Stimulated activated CD4-positive, alpha-beta T cell treated with anti-CD3 and anti-CD28 coated beads, Interleukin-15, amount 100 ng/mL, for 24 hours (primary cell): Measurements from ENCODE around the gene OR2V1.
"Not testable (repeated sequence)": the region's sequence is repeated elsewhere in the genome, so short reads cannot be mapped to it uniquely, and the experiment has no call there.

Experiments
- DNase-seq: peaks from one replicate; pipeline ENCODE4 v3.0.0-alpha.2; 2020

The OR2V1 gene

DNA sequence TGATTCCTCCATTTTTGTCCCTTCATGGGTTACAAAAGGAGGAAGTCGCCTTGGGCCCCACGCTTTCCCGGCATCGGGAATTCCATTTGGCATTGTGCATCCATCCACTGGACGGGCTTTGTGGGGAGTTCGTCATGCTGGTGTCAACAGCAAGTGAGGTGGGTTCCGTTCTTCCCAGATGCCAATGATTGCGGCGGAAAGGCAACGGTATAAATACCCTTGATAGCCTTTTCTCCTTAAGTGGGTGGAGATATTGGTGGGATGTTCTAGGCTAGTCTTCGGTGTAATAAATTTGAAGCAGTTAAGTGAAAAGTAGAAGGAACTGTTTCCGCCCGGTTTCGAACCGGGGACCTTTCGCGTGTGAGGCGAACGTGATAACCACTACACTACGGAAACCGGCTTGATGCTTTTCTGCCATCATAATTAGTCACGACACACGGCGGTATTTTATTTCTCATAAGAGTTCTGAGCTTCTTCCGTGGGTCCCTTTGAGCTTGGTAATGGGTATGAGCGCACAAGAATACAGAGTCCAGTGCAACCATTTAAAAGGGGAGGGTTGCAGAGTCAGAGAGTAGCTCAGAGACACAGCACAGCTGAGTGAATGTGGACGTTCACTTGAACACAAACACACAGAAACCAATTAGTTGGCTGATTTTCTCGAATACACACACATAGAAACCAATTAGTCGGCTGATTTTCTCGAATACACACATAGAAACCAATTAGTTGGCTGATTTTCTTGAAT lies 28.9 kb downstream of the OR2V1 start:
- not testable (repeated sequence) for DNase-seq

DNA sequence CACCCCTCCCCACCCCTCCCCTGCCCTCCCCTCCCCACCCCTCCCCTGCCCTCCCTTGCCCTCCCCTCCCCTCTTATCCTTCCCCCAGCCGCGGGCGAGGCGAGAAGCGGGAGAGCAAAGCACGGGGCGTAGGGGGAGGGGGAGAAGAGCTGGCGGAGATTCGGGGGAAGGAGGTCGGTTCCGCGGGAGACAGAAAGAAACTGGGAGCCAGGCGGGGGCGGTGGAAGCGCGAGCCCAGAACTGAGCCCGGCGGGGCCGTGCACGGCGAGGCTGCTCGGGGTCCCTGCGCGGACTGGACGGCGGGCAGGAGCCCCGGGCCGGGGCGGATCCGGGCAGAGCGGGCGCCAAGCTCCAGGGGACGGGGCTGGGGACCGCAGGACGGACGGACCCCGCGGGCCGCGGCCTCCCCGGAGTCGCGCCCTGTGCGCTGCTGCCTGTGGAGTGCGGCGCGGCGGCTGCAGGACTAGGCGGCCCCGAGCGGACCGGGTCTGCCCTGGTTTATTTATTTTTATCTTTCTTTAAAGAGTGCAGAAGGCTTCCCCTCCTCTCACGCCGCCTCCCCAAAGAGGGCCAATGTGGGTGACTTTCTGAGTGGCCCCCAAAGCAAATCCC lies 29.8 kb downstream of the OR2V1 start:
- DNase-seq: not testable (repeated sequence)

DNA sequence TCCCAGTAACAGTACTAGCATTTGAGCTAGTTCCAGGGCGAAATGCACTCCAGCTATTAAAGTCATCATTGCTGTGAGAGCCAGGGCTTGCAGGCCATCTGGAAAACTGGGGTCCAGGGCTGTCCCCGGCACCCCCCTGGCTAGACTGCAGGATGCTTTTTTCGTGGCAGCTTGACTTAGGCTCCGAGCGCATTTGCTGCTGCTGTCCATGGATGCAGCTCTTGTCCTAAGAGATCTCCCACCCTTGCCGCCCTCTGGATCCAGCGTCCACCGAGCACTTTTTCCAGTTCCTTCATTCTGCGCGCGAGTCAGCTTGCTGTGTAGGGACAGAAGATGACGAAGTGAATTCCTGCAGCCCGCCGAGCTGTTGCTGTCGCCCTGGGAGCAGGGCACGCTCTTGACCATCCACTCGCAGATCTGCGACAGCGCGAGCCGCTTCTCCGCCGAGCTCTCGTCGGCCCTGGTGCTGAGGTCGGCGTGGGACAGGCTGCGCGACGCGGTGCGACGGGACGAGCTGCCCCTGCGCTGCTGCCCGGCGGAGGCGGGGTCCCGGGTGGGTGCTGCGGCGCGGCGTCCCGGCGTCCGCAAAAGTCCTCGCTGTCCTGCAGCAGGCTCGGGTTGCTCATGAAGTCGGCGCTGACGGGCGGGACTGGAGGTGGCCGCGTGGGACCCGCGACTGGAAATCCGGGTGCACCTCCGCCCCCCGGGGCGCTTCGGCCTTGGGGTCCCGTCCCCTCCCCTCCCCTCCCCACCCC lies 30.7 kb downstream of the OR2V1 start:
- DNase-seq: peak; percentile 20

DNA sequence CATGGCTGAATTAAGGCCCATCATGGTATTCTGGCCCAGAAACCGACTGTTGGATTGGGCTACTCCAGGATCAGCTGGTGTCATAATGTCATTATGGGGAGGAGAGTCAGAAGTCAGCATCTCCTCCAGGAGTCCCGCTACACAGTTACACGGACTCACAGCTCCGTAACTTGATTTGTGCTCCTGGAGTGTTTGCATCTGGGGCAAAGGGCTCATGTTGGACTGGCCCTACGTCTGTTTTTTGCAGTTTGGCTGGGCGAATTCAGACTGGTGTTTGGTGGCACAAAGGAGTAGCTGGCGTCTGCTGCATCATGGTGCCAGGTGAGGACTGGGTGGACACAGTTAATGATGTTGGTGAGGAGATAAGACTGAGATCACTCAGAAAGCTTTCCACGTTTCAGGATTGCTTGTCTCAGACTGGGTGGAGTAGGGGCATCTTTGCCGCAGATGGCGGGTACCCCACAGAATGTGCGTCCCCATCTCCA lies 31.3 kb downstream of the OR2V1 start:
- no peak for DNase-seq

DNA sequence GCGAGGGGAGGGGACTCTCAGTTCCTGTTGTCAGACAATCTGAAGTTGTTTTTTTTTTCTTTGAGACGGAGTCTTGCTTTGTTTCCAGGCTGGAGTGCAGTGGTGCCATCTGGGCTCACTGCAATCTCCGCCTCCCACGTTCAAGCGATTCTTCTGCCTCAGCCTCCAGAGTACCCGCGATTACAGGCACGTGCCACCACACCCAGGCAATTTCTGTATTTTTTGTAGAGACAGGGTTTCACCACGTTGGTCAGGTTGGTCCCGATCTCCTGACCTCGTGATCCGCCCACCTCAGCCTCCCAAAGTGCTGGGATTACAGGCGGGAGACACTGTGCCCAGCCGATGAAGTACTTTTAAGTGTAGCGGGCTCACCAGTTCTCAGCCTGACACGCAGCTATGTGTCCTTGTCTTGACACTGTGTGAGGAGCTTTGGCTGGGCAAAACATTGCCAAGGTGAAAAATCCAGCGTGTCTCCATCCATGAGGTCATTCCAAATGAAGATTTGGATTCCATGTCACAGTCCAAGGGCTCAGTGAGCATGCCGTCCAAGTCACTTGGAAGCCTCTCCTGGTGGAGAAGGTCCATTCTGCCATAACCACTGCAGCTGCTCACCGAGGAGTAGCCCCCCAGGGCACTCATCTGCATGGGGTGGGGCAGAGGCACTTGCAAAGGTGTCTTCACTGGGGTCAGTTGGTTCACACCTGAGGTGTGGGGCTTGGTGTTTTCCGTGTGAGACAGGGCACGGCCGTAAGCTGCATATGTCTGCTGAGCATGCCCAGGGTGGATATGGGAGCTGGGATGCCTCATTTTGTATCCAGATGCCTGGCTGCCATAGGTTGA lies 32.0 kb downstream of the OR2V1 start:
- DNase-seq: no peak

DNA sequence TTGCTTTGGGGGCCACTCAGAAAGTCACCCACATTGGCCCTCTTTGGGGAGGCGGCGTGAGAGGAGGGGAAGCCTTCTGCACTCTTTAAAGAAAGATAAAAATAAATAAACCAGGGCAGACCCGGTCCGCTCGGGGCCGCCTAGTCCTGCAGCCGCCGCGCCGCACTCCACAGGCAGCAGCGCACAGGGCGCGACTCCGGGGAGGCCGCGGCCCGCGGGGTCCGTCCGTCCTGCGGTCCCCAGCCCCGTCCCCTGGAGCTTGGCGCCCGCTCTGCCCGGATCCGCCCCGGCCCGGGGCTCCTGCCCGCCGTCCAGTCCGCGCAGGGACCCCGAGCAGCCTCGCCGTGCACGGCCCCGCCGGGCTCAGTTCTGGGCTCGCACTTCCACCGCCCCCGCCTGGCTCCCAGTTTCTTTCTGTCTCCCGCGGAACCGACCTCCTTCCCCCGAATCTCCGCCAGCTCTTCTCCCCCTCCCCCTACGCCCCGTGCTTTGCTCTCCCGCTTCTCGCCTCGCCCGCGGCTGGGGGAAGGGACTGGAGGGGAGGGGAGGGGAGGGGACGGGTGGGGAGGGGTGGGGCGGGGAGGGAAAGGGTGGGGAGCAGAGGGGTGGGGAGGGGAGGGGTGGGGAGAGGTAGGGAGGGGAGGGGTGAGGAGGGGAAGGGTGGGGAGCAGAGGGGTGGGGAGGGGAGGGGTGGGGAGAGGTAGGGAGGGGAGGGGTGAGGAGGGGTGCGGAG lies 33.0 kb downstream of the OR2V1 start:
- not testable (repeated sequence) for DNase-seq

DNA sequence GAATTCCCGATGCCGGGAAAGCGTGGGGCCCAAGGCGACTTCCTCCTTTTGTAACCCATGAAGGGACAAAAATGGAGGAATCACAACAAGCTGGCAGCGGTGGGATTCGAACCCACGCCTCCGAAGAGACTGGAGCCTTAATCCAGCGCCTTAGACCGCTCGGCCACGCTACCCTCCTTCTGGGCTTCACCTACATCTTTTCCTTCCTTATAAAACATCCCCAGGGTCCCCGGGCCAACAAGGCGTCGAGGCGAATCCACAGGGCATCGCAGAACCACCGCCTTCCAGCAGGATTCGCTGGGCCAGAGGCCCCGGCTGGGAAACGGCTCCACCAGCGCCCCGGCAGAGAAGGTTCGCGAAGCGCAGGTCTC lies 33.6 kb downstream of the OR2V1 start:
- DNase-seq: not testable (repeated sequence)

DNA sequence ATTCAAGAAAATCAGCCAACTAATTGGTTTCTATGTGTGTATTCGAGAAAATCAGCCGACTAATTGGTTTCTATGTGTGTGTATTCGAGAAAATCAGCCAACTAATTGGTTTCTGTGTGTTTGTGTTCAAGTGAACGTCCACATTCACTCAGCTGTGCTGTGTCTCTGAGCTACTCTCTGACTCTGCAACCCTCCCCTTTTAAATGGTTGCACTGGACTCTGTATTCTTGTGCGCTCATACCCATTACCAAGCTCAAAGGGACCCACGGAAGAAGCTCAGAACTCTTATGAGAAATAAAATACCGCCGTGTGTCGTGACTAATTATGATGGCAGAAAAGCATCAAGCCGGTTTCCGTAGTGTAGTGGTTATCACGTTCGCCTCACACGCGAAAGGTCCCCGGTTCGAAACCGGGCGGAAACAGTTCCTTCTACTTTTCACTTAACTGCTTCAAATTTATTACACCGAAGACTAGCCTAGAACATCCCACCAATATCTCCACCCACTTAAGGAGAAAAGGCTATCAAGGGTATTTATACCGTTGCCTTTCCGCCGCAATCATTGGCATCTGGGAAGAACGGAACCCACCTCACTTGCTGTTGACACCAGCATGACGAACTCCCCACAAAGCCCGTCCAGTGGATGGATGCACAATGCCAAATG lies 34.1 kb downstream of the OR2V1 start:
- DNase-seq: not testable (repeated sequence)

DNA sequence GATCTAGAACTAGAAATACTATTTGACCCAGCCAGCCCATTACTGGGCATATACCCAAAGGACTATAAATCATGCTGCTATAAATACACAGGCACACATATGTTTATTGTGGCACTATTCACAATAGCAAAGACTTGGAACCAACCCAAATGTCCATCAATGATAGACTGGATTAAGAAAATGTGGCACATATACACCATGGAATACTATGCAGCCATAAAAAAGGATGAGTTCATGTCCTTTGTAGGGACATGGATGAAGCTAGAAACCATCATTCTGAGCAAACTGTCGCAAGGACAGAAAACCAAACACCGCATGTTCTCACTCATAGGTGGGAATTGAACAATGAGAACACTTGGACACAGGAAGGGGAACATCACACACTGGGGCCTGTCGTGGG lies 35.8 kb downstream of the OR2V1 start:
- DNase-seq: not testable (repeated sequence)

DNA sequence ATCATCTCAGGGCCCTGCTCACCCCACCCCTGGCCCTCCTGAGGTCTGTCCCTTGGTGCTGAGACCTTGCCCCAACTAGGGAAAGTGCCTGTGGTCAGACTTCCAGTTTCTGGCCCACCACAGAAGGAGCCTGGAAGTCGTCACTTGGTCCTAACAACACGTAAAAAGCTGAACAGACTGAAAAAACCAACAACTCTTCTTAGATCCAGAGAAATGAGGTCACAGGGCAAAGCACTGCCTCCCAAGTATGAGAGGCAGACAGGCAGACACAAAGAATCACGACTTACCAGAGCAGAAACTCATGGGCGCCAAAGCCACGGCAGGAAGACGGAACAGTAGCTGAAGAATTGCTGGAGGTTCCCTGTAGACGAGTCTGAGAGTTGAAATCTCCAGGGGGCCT lies 38.5 kb downstream of the OR2V1 start:
- DNase-seq: no peak

DNA sequence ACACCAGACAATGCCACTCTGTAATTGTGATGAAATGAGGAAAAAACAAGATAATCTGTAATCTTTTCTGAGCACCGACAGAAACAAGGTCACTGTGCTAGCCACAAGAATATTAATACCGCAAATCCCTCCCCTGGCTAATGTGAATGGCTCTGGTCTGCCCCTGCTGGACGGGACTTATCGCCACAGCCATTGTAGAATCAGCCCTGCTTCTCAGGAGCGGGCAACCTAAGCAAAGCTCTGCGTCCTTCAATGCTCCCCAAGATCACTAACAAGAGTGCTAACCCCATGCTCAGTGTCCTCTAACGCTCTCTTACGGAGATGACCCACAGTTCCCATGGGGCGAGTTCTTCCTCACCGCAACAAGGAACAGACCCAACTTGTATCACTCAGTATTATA lies 42.7 kb downstream of the OR2V1 start:
- no peak for DNase-seq

DNA sequence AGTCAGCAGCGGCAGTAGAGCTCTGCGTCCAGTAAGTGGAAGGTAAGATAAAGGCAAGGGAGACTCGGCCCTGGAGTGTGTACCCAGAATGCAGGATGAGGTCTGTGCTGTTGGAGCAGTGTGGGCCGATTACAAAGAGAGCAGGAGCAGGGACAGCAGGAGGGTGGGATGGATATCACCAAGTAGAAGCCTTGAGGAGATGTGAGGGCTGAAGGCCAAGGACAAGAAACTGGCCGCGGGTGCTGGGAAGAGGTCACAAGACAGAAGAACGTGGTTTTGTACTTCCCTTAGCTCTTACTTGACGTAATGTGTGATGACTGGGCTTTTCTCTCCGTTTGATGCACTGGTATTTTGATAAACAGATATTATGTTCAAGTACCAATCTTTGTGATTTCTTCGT lies 43.7 kb downstream of the OR2V1 start:
- no peak for DNase-seq

DNA sequence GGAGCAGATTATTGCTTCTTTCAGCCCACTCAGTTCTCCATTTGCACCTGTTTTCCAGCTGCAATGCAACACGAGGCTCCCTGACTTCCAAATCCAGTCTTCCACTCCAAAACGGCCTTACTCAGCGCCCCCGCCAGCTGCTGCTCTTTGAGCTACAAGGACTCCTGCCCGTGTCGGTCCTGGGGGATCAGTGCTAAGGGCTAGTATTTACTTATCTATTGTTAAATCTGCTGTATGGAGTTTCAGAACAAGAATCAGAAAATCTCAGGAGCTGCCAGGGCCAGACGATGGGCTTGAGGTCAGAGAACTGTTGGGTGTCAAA lies 44.1 kb downstream of the OR2V1 start:
- no peak for DNase-seq

DNA sequence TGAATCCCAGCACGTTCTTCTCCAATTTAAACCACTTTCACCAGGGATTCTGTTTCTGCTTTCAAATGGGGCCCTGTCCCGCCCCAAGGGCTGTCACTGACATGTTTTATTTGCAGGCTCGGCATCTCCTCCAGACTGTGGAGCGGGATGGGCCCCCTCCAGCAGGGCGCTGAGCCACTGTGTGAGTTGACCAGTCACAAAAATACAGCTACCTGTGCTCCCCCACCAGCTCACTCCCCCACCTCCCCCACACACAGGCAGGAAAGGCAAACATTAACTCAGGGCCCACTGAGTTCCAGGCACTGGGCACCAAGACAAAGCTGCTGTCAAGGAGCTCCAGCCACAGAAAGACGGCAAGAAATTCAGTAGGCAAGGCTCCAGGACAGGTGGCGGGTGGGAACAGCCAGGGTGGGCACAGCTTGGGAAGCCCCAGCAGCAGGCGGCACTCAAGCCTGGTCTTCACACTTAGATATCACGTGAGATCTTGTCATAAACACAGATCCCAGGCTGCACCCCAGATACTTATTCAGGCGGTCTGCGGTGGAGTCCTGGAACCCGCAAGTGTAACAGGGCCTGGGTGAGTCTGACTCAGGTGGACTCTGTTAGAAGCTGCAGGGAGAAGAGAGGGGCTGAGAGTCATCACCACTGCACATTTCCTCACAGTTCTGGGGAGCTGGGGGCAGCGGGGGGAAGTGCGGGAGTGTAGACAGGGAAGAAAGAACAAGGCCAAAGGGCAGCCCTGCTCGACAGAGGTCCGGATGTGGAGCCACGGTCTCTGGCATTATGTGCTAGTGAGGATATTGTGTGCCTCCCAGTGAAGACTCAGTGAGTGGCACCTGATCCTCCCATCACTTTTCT lies 44.7 kb downstream of the OR2V1 start:
- no peak for DNase-seq

DNA sequence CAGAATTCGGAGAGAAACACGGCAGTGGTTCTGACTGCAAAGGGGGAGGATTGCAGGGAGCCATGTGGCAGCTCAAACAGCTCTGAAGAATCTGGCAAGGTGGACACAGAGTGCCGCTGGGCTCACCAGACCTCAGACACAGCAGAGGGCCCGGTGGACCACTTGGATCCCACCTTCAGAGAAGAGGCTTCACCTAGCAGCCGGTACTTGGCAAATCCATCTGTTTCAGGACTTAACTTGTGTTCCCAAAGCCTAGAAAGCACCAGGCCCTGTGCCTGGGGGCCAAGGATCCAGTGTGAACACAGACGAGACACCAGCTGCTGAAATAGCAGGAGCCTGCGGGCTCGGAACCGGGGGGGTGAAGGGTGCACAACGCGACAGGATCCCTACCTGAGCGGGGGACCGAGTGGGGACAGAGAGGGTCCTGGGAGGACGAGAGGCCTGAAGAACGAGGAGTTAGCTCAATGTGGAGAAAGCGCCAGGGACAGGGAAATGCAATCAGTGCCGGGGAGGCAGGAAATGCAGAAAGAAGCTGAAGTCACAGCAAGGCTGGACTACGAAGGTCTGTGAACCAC lies 46.3 kb downstream of the OR2V1 start:
- DNase-seq: no peak

DNA sequence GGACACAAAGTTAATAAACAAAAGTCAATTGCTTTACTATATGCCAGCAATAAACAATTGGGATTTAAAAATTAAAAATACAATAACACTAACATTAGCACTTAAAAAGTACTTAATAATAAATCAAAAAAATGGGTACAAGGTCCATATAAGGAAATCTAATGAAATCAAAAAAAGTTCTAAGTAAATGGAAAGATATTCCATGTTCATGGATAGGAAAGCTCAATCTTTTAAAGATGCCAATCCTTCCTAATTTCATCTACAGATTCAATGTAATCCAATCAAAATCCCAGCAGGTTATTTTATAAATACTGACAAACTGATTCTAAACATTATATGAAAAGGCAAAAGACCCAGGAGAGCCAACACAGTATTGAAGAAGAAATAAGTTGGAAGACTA lies 49.0 kb downstream of the OR2V1 start:
- DNase-seq: no peak

DNA sequence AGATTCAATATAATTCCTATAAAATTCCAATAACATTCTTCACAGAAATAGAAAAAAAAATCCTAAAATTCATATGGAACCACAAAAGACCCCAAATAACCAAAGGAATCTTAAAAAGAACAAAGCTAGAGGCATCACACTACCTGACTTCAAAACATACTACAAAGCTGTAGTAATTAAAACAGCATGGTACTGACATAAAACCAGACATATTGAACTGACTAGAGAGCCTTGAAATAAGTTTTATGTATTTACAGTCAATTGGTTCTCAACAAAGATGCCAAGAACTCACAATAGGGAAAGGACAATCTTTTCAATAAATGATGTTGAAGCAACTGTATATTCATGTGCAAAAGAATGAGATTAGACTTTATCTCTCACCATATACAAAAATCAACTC lies 54.0 kb downstream of the OR2V1 start:
- DNase-seq: no peak
